ENCODE data around the gene ZFP14.

The ZFP14 gene

GRCh38 chr19:36378625-36379509 lies at the start of gene ZFP14:
Gene ZFP14, minus strand, starts transcription at chr19:36379201. Its CDS starts 11,309 bp downstream, at chr19:36367892.
- peak; percentile 95 for DNase-seq

GRCh38 chr19:36423925-36424324 lies 44.9 kb upstream of the ZFP14 start:
- DNase-seq: no peak

GRCh38 chr19:36421749-36422481 lies 42.9 kb upstream of the ZFP14 start:
- no peak for DNase-seq

GRCh38 chr19:36420961-36421748 lies 42.2 kb upstream of the ZFP14 start:
- DNase-seq: peak; percentile 1

- DNase-seq: peak; percentile 68
These were observed 39.4 kb upstream of the ZFP14 start, which contains the start of gene ZFP82 for GRCh38 chr19:36418287-36419001. Gene ZFP82, minus strand, starts transcription at chr19:36418644. Its CDS starts 8,855 bp downstream, at chr19:36409789.

- no peak for DNase-seq
These were observed 38.8 kb upstream of the ZFP14 start for GRCh38 chr19:36417752-36418286.

GRCh38 chr19:36409841-36410240 lies 30.8 kb upstream of the ZFP14 start:
- no peak for DNase-seq

- DNase-seq: no peak
These were observed 29.1 kb upstream of the ZFP14 start for GRCh38 chr19:36408101-36408500.

- DNase-seq: no peak
These were observed 25.5 kb upstream of the ZFP14 start for GRCh38 chr19:36404498-36404897.

- DNase-seq: peak; percentile 6
These were observed 22.5 kb upstream of the ZFP14 start for GRCh38 chr19:36401475-36401874.

GRCh38 chr19:36398571-36398970 lies 19.6 kb upstream of the ZFP14 start:
- DNase-seq: peak; percentile 59

GRCh38 chr19:36392916-36393673 lies 14.1 kb upstream of the ZFP14 start:
- no peak for DNase-seq

GRCh38 chr19:36379510-36379819 lies 464 bp upstream of the ZFP14 start:
- no peak for DNase-seq

- no peak for DNase-seq
These were observed 1.3 kb downstream of the ZFP14 start for GRCh38 chr19:36377541-36378178.

GRCh38 chr19:36373638-36374156 lies 5.3 kb downstream of the ZFP14 start:
- no peak for DNase-seq

GRCh38 chr19:36371886-36372285 lies 7.1 kb downstream of the ZFP14 start:
- no peak for DNase-seq

- no peak for DNase-seq
These were observed 15.2 kb downstream of the ZFP14 start for GRCh38 chr19:36363845-36364244.

- no peak for DNase-seq
These were observed 38.1 kb downstream of the ZFP14 start for GRCh38 chr19:36340786-36341372.

- DNase-seq: peak; percentile 78
These were observed 47.4 kb downstream of the ZFP14 start for GRCh38 chr19:36331353-36332228.
